GM21786 (cell line): ENCODE results near the gene UBXN7.
"Not testable (repeated sequence)": the region's sequence is repeated elsewhere in the genome, so short reads cannot be mapped to it uniquely, and the experiment has no call there.

ENCODE experiments used
- ATAC-seq: cut with Tn5 transposase; IDR thresholded peaks from one replicate; pipeline ENCODE4 v1.9.1; 2021; ENCODE audit not compliant: unreplicated experiment

Gene UBXN7, protein sequence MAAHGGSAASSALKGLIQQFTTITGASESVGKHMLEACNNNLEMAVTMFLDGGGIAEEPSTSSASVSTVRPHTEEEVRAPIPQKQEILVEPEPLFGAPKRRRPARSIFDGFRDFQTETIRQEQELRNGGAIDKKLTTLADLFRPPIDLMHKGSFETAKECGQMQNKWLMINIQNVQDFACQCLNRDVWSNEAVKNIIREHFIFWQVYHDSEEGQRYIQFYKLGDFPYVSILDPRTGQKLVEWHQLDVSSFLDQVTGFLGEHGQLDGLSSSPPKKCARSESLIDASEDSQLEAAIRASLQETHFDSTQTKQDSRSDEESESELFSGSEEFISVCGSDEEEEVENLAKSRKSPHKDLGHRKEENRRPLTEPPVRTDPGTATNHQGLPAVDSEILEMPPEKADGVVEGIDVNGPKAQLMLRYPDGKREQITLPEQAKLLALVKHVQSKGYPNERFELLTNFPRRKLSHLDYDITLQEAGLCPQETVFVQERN

DNA sequence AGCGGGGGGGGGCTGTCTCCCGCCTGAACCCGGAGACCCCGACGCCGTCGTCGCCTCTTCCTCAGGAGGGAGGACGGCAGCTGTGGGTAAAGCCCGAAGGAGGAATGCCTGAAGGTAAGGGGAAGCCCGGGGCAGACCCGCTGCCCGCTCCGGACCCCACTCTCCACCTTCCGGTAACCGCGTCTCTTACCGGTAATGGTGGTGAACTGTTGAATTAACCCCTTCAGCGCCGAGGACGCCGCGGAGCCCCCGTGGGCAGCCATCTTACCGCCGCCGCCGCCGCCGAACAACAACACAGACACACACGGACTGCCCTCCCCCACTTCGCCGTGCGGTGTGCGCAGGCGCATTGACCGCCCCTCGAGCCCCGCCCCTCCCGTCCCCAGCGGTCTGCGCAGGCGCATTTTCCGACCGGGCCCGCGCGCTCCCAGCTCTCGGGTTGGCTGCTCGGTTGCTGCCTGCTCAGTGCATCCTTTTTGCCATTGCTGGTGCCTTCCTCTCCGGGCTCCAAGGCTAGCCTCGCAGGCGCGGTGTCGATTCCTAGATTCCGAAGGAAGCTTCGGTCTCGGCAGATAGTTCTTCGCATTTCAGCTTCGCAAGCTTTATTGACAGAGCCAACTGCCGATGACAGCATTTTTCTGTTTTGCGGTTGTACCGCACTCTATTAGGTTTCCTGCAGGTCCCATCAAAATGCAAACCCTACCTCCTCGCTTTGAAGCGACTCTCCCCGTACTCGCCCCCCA, at the start of gene UBXN7:
Gene UBXN7 (minus strand): TSS at position 291 of the 743 bp plus-strand sequence. CDS start 28 bp downstream, at position 263.
- peak; percentile 83 for ATAC-seq

DNA sequence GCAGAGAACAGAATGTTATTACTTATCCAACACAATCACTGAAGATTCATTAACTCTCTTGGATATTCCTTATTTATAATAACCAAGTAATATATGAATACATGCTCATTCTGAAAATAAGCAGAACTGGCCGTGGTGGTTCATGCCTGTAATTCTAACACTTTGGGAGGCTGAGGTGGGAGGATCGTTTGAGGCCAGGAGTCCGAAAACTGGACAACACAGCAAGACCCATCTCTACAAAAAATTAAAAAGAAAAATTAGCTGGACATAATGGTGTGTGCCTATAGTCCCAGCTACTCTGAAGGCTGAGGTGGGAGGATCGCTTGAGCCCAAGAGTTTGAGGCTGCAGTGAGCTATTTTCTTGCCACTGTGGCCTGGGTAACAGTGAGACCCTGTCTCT, 45.5 kb upstream of the UBXN7 start:
- ATAC-seq: no peak

DNA sequence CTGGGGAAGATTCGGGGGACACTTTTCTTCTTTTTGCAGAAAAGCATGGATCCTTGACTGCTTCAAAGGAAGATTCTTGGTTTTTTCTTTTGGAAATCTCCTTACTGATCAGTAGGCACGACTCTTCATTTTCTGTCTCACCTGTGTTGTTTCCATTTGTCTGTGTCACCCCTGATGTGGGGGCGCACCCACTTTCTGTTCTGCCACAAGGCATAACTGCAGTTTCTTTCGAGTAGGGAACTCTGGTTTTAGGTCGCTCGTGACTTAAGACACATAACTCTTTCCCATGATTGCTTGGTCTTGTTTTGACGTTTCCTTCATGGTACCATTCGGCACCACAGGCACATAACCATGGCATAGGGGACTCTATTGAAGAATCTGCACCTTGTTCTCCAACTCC, 40.1 kb upstream of the UBXN7 start:
- ATAC-seq: no peak

DNA sequence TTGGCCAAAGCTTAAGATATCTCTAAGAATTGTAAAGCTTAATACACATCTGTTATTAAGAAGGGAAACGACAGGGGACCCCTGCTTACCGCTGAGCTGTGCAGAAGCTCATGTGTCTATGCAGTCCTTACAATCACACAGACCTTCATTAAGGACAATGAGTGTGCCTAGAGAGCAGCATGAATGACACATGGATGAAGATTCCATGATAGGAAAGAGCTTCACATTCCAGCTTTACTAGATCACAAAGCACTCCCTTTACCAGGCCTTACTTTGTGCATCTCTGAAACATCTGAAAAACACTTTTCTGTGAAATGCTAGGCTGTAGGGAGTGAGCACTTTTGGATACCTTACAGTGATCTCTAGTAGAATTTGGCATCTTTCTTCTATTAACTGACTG, 39.3 kb upstream of the UBXN7 start:
- ATAC-seq: no peak

DNA sequence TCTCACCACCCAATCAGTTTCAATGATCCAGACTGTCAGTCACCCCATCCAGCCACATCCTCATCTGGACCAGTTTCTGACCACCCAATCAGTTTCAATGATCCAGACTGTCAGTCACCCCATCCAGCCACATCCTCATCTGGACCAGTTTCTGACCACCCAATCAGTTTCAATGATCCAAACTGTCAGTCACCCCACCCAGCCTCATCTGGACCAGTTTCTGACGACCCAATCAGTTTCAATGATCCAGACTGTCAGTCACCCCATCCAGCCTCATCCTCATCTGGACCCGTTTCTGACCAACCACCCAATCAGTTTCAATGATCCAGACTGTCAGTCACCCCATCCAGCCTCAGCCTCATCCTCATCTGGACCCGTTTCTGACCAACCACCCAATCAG, 38.0 kb upstream of the UBXN7 start:
- ATAC-seq: not testable (repeated sequence)

DNA sequence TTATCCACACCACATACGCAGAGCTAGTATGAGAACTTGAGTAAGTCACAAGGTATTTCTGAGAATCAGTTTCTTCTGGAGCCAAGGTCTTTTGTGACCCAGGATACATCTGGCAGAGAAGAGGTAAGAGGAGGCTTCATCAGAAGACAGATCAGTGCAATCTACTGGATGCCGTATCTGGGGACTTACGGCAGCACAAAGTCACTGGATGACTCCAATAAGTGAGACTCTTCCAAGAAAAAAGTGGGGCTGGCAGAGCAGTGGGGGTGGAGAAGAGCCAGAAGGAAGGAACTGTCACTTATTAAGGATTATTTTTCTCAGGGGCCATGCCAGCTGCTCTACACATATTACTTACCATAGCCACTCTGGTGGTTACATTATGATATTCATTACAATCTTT, 31.6 kb upstream of the UBXN7 start:
- no peak for ATAC-seq

DNA sequence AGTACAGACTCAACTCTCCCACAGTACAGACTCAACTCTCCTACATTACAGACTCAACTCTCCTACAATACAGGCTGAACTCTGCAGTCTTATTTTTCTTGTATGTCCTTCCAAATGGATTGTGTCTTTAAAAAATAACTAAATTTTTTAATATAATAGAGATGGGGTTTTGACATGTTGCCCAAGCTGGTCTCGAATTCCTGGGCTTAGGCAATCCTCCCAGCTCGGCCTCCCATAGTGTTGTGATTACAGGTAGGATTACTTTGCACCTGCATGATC, 31.2 kb upstream of the UBXN7 start:
- no peak for ATAC-seq

DNA sequence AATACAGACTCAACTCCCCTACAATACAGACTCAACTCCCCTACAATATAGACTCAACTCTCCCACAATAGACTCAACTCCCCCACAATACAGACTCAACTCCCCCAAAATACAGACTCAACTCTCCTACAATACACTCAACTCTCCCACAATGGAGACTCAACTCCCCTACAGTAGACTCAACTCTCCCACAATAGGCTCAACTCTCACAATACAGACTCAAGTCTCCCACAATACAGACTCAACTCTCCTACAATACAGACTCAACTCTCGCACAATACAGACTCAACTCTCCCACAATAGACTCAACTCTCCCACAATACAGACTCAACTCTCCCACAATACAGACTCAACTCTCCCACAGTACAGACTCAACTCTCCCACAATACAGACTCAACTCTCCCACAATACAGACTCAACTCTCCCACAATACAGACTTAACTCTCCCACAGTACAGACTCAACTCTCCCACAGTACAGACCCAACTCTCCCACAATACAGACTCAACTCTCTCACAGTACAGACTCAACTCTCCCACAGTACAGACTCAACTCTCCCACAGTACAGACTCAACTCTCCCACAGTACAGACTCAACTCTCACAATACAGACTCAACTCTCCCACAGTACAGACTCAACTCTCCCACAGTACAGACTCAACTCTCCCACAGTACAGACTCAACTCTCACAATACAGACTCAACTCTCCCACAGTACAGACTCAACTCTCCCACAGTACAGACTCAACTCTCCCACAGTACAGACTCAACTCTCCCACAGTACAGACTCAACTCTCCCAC, 30.7 kb upstream of the UBXN7 start:
- ATAC-seq: not testable (repeated sequence)

DNA sequence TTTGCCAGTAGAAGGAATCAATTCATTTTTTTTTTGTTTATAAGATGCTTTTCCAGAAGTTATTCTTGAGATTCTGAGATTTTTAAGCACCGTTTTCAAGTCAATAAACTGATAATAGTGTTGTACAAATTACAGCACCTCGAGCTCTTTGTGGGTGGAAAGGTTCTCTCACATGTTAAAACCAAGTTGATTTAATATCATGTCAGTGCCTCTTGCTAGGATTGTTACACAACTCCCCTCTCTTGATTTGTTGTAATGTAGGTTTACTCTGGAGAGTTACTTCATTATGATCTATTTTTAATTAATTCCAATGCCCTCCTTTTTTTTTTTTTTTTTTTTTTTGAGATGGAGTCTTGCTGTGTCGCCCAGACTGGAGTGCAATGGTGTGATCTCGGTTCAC, 25.8 kb upstream of the UBXN7 start:
- no peak for ATAC-seq

DNA sequence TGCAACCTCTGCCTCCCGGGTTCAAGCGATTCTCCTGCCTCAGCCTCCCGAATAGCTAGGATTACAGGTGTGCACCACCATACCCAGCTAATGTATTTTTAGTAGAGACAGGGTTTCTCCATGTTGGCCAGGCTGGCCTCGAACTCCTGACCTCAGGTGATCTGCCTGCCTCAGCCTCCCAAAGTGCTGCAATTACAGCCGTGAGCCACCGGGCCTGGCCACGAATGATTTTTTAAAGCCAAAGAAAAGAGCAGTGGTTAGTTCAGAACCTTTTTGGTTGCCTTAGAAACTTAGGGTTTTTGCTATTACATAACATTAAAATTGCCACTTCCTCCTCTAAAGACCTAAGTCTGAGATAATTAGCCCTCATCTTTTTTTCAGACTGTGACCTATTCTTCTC, 25.2 kb upstream of the UBXN7 start:
- not testable (repeated sequence) for ATAC-seq

DNA sequence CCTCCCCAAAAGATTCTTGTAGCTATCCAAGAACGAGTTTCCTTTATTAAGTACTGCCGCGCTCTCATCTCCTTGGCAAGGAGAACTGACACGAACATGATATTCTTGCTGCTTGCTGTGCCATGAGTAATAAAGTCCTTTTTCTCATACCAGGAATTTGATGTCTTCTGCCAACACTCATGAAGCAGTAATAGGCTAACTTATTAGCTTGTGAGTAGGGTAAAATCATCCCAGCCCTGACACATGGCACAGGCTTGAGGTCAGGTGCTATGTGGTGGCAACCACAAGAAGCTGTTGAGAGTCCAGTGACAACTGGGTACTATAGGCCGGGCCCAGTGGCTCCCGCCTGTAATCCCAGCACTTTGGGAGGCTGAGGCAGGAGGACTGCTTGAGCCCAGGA, 22.7 kb upstream of the UBXN7 start:
- no peak for ATAC-seq

DNA sequence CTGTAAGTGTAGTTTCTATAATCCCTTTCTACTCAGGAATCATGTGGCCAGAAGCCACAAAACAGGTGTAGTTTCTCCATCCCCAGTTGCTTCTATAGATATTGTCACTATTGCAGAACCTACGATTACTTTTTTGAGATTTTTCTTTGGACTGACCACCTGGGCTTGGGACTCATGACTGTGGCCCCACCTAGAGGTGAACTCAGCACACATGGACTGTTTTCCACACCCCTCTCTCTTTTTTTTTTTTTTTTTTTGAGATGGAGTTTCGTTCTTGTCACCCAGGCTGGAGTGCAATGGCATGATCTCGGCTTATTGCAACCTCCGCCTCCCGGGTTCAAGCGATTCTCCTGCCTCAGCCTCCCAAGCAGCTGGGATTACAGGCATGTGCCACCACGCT, 13.2 kb upstream of the UBXN7 start:
- ATAC-seq: not testable (repeated sequence)

DNA sequence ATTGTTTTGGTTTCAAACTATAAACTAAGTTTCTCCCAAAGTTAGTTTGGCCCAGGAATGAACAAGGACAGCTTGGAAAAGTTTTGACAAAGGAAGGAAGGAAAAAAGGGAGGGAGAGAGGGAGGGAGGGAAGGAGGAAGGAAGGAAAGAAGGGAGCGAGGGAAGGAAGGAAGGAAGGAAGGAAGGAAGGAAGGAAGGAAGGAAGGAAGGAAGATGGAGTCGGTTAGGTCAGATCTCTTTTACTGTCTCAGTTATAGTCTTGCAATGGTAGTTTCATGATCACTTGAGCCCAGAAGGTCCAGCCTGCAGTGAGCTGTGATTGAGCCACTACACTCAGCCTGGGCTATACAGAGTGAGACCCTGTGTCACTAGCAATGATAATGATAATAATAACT, 12.3 kb upstream of the UBXN7 start:
- no peak for ATAC-seq

DNA sequence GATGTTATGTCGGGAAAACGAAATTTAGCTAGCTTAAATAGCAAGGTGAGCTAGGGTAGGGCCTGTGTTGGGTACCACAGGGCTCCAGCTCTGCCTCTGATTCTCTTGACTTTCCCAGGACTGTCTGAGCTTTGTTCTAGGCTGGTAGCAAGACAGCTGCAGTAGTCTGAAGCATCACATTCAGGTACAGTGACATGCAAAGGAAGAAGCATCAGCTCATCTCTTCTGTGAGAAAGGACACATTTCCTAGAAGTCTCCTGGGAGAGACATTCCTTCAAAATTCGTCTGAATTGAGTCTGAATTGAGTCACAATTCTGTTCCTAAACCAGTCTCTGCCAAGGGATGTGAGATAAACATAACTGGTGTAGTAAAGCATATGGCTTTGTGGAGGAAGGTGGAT, 8.5 kb upstream of the UBXN7 start:
- ATAC-seq: peak; percentile 35

DNA sequence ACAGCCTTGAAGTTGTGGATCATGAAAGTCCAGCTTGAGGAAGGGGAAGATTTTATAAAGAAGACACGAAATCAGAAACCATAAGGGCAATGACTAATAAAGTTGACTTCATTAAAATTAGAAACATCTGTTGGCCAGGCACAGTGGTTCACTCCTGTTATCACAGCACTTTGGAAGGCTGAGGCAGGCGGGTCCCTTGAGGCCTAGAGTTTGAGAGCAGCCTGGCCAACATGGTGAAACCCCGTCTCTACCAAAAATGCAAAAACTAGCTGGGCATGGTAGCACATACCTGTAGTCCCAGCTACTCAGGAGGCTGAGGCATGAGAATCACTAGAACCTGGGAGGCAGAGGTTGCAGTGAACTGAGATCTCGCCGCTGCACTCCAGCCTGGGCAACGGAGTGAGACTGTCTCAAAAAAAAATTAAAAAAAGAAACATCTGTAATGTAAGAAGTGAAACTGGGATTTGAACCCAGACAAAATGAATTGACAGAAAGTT, 7.9 kb upstream of the UBXN7 start:
- ATAC-seq: peak; percentile 56

DNA sequence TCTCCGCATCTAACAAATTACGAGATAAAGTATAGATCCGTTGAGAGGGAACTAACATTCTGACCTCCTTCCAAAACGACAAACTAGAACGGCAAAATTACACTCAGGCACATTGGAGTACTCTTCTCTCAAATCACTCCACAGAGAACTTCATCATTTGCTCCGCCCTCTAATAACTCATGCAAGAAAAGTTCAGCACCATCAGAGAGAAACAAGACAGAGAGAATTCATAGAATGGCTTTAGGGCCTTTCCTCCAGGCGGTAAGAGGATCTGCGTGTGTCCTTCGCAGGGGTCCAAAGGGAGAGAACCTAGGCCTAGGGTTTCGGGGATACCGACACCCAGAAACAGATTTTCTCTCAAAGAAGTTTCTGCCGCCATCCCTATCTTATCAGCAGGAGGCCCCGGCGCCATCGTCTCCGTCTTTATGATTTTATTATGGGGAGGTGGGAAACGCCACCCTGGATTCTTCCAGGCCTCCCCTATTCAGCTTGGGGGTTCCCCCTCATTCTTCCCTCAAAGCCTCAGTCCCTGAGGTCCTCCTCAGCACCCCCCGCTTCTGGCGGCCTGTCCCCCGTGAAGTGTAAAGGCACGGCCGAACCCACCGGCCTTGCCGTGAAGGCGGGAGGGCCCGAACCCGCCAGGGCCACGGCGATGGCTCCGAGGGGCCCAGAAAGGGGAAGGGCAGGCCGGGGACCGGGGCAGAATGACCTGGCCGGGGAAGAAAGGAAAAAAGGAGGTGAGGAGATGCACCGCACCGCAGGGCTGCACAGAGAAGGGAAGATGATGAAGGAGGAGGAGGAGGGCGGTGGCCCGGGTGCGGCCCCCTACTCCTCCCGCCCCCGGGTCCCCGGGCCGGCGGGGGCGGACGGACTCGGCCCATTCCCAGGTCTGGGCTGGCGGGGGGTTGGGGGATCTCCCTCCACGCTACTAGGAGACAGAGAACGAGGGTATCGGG, 768 bp downstream of the UBXN7 start:
- peak; percentile 24 for ATAC-seq

DNA sequence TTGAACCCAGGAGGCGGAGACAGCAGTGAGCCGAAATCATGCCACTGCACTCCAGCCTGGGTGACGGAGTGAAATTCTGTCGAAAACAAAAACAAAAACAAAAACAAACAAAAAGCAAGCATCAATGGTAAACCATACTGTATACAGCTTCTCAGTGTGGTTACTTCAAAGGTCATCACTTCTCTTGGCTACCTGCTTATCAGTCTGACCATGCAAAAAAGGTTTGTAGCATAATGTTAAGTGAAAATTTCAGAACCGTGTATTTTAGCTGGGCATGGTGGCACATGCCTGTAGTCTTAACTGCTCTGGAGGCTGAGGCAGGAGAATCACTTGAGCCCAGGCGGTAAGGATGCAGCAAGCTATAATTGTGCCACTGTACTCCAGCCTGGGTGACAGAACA, 4.2 kb downstream of the UBXN7 start:
- ATAC-seq: no peak

DNA sequence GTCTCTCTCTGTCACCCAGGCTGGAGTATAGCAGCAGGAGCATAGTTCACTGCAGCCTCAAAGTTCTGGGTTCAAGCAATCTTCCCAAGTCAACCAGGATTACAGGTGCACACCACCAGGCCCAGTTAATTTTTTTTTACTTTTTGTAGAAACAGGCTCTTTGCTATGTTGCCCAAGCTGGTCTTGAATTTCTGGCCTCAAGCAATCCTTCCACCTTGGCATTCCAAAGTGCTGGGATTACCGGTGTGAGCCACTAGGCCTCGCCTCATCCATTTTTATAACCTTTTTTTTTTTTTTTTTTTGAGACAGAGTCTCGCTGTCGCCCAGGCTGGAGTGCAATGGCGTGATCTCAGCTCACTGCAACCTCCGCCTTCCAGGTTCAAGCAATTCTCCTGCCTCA, 7.8 kb downstream of the UBXN7 start:
- ATAC-seq: not testable (repeated sequence)

DNA sequence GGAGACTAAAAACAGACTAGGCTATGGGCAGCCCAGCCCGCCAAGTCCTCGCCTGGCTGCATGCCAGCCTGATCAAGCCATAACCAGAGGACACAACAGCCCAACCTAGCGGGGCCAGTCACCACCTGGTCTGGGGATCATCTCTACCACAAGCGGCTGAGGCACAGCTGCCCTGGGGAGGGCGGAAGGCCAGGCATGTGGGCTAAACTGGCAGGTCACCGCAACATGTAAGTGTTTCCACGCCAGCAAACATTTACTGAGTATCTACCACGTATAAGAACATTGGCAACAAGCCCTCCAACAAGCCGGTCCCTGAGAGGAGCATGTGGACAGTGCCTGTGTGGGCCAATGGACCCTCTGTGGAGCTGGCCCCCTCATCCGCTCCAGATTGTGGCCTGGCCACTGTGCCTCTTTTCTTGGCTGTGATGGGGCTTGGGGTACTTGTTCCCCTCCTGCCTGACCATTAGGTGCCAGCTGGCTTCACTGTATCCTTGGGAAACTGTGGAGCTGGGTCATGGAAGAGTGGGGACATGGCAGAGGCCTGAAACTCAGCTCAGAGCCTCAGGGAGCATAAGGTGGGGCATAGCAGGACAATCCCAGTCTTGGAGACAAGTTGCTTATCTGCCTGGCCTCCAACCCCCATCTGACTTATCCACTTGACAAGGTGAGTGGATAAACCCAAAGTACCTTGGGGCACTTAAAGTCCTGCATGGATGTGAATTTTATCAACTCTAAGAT, 9.0 kb downstream of the UBXN7 start:
- no peak for ATAC-seq

DNA sequence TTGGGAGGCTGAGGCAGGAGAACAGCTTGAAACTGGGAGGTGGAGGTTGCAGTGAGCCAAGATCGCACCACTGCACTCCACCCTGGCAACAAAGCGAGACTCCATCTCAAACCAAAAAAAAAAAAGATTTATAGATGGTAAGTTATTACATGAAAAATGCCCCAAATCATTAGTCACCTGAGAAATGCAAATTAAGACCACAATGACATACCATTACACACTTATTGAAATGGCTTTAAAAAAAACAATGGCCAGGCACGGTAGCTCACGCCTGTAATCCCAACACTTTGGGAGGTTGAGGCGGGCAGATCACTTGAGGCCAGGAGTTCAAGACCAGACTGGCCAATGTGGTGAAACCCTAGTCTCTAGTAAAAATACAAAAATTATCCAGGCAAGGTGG, 10.6 kb downstream of the UBXN7 start:
- ATAC-seq: not testable (repeated sequence)
